Nephron progenitor cell (in vitro differentiated cells): ENCODE data around the gene PPP1R16B.

Source experiments
- DNase-seq: peaks from one replicate; pipeline ENCODE4 v3.0.0; 2021
- H3K27ac Mint-ChIP-seq: 2 replicates; pipeline ENCODE4 v1.8.0; 2021; ENCODE audit warnings: mild to moderate bottlenecking, moderate library complexity, mixed read lengths
- H3K27me3 Mint-ChIP-seq: 2 replicates; pipeline ENCODE4 v1.8.0; 2021; ENCODE audit warnings: mild to moderate bottlenecking, low read depth, mixed read lengths; ENCODE audit not compliant: poor library complexity
- H3K36me3 Mint-ChIP-seq: 2 replicates; pipeline ENCODE4 v1.8.0; 2021; ENCODE audit warnings: low read depth, mixed read lengths
- H3K4me1 Mint-ChIP-seq: 2 replicates; pipeline ENCODE4 v1.8.0; 2021; ENCODE audit warnings: mixed read lengths
- H3K4me3 Mint-ChIP-seq: 2 replicates; pipeline ENCODE4 v1.8.0; 2021; ENCODE audit warnings: mild to moderate bottlenecking, moderate library complexity, mixed read lengths
- H3K9me3 Mint-ChIP-seq: 2 replicates; pipeline ENCODE4 v1.8.0; 2021; ENCODE audit warnings: mild to moderate bottlenecking, moderate library complexity, mixed read lengths
- TF ChIP-seq, protein P1 (sequence below): fragments of 200-600 bp; sonication (generic); IDR thresholded peaks from 2 replicates; pipeline ENCODE4 v1.5.0; 2021; ENCODE audit warnings: antibody characterized with exemption

PPP1R16B gene

GRCh38 chr20:38874460-38875174, 69.1 kb downstream of the PPP1R16B start:
- TF ChIP-seq, protein P1, sequence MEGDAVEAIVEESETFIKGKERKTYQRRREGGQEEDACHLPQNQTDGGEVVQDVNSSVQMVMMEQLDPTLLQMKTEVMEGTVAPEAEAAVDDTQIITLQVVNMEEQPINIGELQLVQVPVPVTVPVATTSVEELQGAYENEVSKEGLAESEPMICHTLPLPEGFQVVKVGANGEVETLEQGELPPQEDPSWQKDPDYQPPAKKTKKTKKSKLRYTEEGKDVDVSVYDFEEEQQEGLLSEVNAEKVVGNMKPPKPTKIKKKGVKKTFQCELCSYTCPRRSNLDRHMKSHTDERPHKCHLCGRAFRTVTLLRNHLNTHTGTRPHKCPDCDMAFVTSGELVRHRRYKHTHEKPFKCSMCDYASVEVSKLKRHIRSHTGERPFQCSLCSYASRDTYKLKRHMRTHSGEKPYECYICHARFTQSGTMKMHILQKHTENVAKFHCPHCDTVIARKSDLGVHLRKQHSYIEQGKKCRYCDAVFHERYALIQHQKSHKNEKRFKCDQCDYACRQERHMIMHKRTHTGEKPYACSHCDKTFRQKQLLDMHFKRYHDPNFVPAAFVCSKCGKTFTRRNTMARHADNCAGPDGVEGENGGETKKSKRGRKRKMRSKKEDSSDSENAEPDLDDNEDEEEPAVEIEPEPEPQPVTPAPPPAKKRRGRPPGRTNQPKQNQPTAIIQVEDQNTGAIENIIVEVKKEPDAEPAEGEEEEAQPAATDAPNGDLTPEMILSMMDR: no peak
- no peaks in the 10 kb centered on the region for H3K4me1 Mint-ChIP-seq
- H3K4me3 Mint-ChIP-seq: no peak overlapping the region
- DNase-seq: no peak
- H3K27ac Mint-ChIP-seq: no peak overlapping the region
- H3K9me3 Mint-ChIP-seq: no peaks in the 10 kb centered on the region
- H3K27me3 Mint-ChIP-seq: peaks cover 63% of the 10 kb centered on the region
- no peaks in the 10 kb centered on the region for H3K36me3 Mint-ChIP-seq

DNA sequence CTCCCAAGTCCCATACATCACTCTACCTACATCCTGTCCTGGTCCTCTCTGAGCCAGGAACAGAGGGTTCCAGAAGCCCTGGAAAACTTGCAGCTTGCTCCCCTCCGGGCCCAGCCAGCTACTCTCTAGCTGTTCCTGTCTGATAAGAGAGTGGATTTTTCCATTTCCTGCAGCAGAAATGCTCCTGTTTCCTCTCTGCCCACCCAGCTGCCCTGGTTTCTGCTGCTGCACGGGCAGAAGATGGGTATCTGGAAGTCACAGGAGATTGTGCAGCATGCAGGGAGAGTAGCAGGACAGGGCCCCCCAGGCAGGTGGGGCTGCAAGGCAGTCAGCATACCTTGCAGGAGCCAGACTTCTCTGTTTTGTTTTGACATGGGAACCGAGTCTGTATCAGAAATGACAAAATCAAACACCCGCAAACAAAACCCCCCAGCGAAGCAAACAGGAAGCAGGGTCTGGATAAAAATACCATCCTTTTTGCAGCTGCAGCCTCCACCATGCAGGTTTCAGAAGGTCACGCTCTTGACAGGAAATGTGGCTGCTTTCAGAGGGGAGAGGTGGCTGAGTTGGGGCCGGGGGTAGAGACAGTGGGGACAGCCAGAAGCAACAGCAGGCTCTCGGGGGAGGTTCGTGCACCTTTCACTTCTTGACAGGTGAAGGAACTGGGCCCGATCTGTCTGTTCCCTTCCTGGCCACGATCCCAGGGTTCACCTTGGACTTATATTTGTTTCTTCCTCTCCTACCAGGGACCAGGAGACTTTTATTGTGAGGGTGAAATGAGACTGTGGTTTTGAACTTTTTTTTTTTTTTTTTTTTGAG, 69.9 kb downstream of the PPP1R16B start:
- H3K36me3 Mint-ChIP-seq: no peaks in the 10 kb centered on the region
- no peak for DNase-seq
- no peak overlapping the region for H3K4me3 Mint-ChIP-seq
- no peaks in the 10 kb centered on the region for H3K9me3 Mint-ChIP-seq
- TF ChIP-seq, protein P1: no peak
- H3K4me1 Mint-ChIP-seq: no peaks in the 10 kb centered on the region
- peaks cover 67% of the 10 kb centered on the region for H3K27me3 Mint-ChIP-seq
- H3K27ac Mint-ChIP-seq: no peak overlapping the region

DNA sequence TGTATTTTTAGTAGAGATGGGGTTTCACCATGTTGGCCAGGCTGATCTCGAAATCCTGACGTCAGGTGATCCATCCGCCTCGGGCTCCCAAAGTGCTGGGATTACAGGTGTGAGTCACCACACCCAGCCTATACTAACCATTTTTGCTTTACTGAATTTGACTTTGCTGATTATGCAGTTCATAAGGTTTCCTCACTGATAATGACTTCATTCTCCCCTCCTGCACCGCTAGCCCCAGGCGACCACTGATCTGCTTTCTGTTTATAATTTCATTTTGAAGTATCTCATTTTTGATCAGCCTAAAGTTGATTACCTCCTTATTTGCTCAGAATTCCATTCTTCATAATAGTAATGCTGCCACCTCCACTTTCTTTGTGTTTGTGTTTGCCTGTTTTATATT, 72.0 kb downstream of the PPP1R16B start:
- H3K9me3 Mint-ChIP-seq: no peaks in the 10 kb centered on the region
- no peak overlapping the region for H3K27ac Mint-ChIP-seq
- no peak for DNase-seq
- no peaks in the 10 kb centered on the region for H3K36me3 Mint-ChIP-seq
- no peak overlapping the region for H3K4me3 Mint-ChIP-seq
- TF ChIP-seq, protein P1: no peak
- peaks cover 74% of the 10 kb centered on the region for H3K27me3 Mint-ChIP-seq
- no peaks in the 10 kb centered on the region for H3K4me1 Mint-ChIP-seq

- Mint-ChIP-seq H3K4me1 (no peaks in the 10 kb centered on the region), H3K9me3 (no peaks in the 10 kb centered on the region), H3K36me3 (no peaks in the 10 kb centered on the region), H3K27me3 (peaks cover 74% of the 10 kb centered on the region), H3K4me3 (no peak overlapping the region), H3K27ac (no peak overlapping the region)
- DNase-seq: peak; percentile 72
- TF ChIP-seq, protein P1: no peak
These were observed 73.4 kb downstream of the PPP1R16B start for GRCh38 chr20:38878866-38879265.

- Mint-ChIP-seq H3K9me3 (no peaks in the 10 kb centered on the region), H3K36me3 (no peaks in the 10 kb centered on the region), H3K27ac (no peak overlapping the region), H3K4me3 (no peak overlapping the region), H3K4me1 (no peaks in the 10 kb centered on the region), H3K27me3 (peaks cover 73% of the 10 kb centered on the region)
- TF ChIP-seq, protein P1: no peak
- DNase-seq: no peak
These were observed 75.6 kb downstream of the PPP1R16B start for GRCh38 chr20:38880952-38881735.
